ENCODE results near the gene PEAK1. TPM values are rescaled to one million over a fixed set of nuclear protein-coding genes. Genes with fewer than 3 reads are reported as not detected.

Gene PEAK1
- total and polyA plus RNA-seq, 7 experiments from 2014 or later: 1.2 to 31.0 (median 12.7) TPM

DNA sequence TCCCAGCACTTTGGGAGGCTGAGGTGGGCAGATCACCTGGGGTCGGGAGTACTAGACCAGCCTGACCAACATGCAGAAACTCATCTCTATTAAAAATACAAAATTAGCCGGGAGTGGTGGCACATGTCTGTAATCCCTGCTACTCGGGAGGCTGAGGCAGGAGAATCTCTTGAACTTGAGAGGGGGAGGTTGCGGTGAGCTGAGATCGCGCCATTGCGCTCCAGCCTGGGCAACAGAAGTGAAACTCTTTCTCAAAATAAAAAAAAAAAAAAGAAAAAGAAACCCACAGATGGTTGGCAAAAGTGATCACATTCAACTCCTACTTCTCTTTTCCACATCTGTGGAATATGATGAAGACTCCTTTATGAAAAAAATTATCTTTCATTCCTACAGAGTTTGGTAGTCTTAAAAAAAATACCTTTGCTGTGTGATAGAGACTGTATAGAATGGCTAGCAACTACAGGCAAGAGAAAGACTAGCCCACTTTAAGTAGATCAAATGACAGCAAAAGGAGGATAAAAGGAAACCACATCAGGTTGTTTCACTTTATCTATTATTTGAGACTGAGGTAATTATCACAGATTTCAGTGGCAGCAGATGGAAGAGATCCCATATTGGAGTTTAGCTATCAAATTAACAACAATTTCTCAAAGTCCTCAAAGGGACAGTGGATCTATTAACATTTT, 176.0 kb downstream of the PEAK1 start:
- no peak overlapping the region for H3K27ac Mint-ChIP-seq
- no peak for ATAC-seq
- no peak overlapping the region for H3K27ac ChIP-seq (ENCODE audit: low read depth, low read length)

DNA sequence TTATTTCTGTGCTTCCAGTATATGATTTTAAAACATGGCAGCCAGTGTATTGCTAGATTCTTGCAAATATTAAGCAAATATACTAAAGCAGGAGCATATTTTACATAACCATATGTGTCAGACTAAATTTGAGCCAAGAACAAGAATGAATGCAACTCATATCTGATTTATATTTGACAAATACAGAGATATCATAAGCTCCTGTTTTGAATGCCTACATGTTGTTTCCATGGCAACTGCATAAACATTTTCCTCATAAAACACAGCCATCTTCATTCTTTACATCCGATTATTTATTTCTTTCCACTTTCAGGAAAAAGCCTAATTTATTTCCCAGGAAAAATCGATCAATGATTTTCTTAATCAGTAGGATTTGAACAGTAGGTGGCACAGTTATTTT, 176.8 kb downstream of the PEAK1 start:
- Histone ChIP-seq H3K36me3 (ENCODE audit: control insufficient read depth in 2 of 3, insufficient read depth in 3 of 3, low read length in 3 of 3) (no peaks in the 10 kb centered on the region), H3K27ac (ENCODE audit: low read depth, low read length) (no peak overlapping the region), H3K27me3 (ENCODE audit: control insufficient read depth in 2 of 2, insufficient read depth in 2 of 2, low read length in 2 of 2) (no peaks in the 10 kb centered on the region), H3K4me3 (ENCODE audit: low read length) (no peak overlapping the region), H3K9me3 (ENCODE audit: control insufficient read depth in 2 of 3, low read length in 3 of 3) (no peaks in the 10 kb centered on the region), H3K4me1 (ENCODE audit: control insufficient read depth in 2 of 2, insufficient read depth in 2 of 2, low read length in 2 of 2) (no peaks in the 10 kb centered on the region)
- DNase-seq (no peak), ATAC-seq (no peak)
- Mint-ChIP-seq H3K9me3 (no peaks in the 10 kb centered on the region), H3K4me1 (peaks cover 0 to 6% (median 4%) of the 10 kb centered on the region in 7 donors), H3K27me3 (no peaks in the 10 kb centered on the region), H3K4me3 (no peak overlapping the region), H3K27ac (no peak overlapping the region), H3K36me3 (peaks cover 0 to 2% (median 0%) of the 10 kb centered on the region in 5 donors)
- CTCF ChIA-PET: interaction anchor here (0.7 kb wide), 1 partner anchor 99 kb away, joined by 3 read pairs; no protein-coding TSS in a partner anchor
- POLR2A ChIA-PET: no interaction called here
- intact Hi-C loops (cut with micrococcal nuclease): no loop called here

More for the DNA sequence above, 176.0 kb downstream of the PEAK1 start:
- no peaks in the 10 kb centered on the region for H3K27me3 Mint-ChIP-seq
- ChIA-PET CTCF (interaction anchor here (0.7 kb wide), 1 partner anchor 98 kb away, joined by 3 read pairs; no protein-coding TSS in a partner anchor), POLR2A (no interaction called here)
- no peaks in the 10 kb centered on the region for H3K9me3 Mint-ChIP-seq
- Histone ChIP-seq H3K9me3 (ENCODE audit: control insufficient read depth in 2 of 3, low read length in 3 of 3) (no peaks in the 10 kb centered on the region), H3K27me3 (ENCODE audit: control insufficient read depth in 2 of 2, insufficient read depth in 2 of 2, low read length in 2 of 2) (no peaks in the 10 kb centered on the region), H3K4me1 (ENCODE audit: control insufficient read depth in 2 of 2, insufficient read depth in 2 of 2, low read length in 2 of 2) (no peaks in the 10 kb centered on the region), H3K36me3 (ENCODE audit: control insufficient read depth in 2 of 3, insufficient read depth in 3 of 3, low read length in 3 of 3) (no peaks in the 10 kb centered on the region), H3K4me3 (ENCODE audit: low read length) (no peak overlapping the region)
- intact Hi-C loops (cut with micrococcal nuclease): no loop called here
- no peak overlapping the region for H3K4me3 Mint-ChIP-seq
- H3K36me3 Mint-ChIP-seq: peaks cover 0 to 2% (median 0%) of the 10 kb centered on the region in 5 donors
- DNase-seq: no peak
- peaks cover 0 to 6% (median 4%) of the 10 kb centered on the region in 7 donors for H3K4me1 Mint-ChIP-seq

DNA sequence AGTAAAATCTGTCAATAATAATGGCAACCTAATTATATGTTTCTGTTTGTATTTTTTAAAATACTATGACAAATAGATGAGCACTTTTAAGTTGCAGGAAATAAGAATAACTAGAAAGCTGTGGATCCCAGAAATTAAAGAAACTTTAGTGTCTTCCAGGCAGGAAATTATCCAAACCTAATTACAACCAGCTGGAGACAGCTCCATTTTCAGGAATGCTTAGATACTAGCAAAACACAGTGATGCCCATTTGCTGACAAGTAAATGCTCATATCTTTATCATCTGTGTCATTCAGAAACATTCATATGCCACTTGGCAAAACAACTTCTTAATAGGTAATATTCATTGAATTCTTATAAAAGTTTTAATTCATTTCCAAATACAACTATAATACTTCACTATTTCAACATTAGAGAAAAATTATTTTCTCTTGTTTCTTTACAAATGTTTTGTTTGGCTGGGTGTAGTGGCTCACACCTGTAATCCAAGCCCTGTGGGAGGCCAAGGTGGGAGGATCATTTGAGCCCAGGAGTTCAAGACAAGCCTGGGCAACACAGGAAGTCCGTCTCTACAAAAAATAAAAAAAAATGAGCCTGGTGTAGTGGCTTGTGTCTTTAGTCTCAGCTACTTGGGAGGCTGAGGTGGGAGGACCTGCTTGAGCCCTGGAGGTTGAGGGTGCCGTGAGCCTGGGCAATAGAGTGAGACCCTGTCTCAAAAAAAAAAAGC, 179.9 kb downstream of the PEAK1 start:
- Mint-ChIP-seq H3K27me3 (no peaks in the 10 kb centered on the region), H3K4me1 (peaks cover 0 to 6% (median 4%) of the 10 kb centered on the region in 7 donors), H3K36me3 (peaks cover 3 to 23% (median 12%) of the 10 kb centered on the region in 5 donors), H3K27ac (no peak overlapping the region), H3K9me3 (peaks cover 0 to 10% (median 2%) of the 10 kb centered on the region in 11 donors), H3K4me3 (no peak overlapping the region)
- H3K27me3 ChIP-seq (ENCODE audit: control insufficient read depth in 2 of 2, insufficient read depth in 2 of 2, low read length in 2 of 2): no peaks in the 10 kb centered on the region
- H3K27ac ChIP-seq (ENCODE audit: low read depth, low read length): no peak overlapping the region
- H3K4me3 ChIP-seq (ENCODE audit: low read length): no peak overlapping the region
- no peaks in the 10 kb centered on the region for H3K36me3 ChIP-seq (ENCODE audit: control insufficient read depth in 2 of 3, insufficient read depth in 3 of 3, low read length in 3 of 3)
- ChIA-PET CTCF (no interaction called here), POLR2A (no interaction called here)
- intact Hi-C loops (cut with micrococcal nuclease): no loop called here
- no peaks in the 10 kb centered on the region for H3K4me1 ChIP-seq (ENCODE audit: control insufficient read depth in 2 of 2, insufficient read depth in 2 of 2, low read length in 2 of 2)
- DNase-seq: no peak
- ATAC-seq: no peak
- H3K9me3 ChIP-seq (ENCODE audit: control insufficient read depth in 2 of 3, low read length in 3 of 3): no peaks in the 10 kb centered on the region

DNA sequence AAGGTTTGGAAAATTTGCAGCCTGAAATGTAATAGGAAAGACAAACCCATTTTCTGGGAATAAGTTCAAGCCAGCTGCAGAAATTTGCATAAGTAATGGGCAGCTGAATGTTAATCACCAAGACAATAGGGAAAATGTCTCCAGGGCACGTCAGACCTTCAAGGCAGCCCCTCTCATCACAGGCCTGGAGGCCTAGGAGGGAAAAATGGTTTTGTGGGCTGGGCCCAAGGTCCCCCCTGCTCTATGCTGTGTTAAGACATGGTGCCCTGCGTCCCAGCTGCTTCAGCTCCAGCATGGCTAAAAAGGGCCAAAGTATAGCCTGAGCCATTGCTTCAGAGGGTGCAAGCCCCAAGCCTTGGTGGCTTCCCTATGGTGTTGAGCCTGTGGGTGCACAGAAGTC, 184.3 kb downstream of the PEAK1 start:
- Mint-ChIP-seq H3K27me3 (no peaks in the 10 kb centered on the region), H3K36me3 (peaks cover 5 to 33% (median 14%) of the 10 kb centered on the region in 5 donors), H3K9me3 (peaks cover 0 to 11% (median 2%) of the 10 kb centered on the region in 11 donors), H3K27ac (no peak overlapping the region), H3K4me1 (peaks cover 0 to 11% (median 0%) of the 10 kb centered on the region in 7 donors), H3K4me3 (no peak overlapping the region)
- no peaks in the 10 kb centered on the region for H3K4me1 ChIP-seq (ENCODE audit: control insufficient read depth in 2 of 2, insufficient read depth in 2 of 2, low read length in 2 of 2)
- no peaks in the 10 kb centered on the region for H3K36me3 ChIP-seq (ENCODE audit: control insufficient read depth in 2 of 3, insufficient read depth in 3 of 3, low read length in 3 of 3)
- no peak for DNase-seq
- CTCF ChIA-PET: no interaction called here
- POLR2A ChIA-PET: no interaction called here
- no peaks in the 10 kb centered on the region for H3K9me3 ChIP-seq (ENCODE audit: control insufficient read depth in 2 of 3, low read length in 3 of 3)
- intact Hi-C loops (cut with micrococcal nuclease): no loop called here
- H3K27ac ChIP-seq (ENCODE audit: low read depth, low read length): no peak overlapping the region
- ATAC-seq: no peak
- no peak overlapping the region for H3K4me3 ChIP-seq (ENCODE audit: low read length)
- H3K27me3 ChIP-seq (ENCODE audit: control insufficient read depth in 2 of 2, insufficient read depth in 2 of 2, low read length in 2 of 2): no peaks in the 10 kb centered on the region

DNA sequence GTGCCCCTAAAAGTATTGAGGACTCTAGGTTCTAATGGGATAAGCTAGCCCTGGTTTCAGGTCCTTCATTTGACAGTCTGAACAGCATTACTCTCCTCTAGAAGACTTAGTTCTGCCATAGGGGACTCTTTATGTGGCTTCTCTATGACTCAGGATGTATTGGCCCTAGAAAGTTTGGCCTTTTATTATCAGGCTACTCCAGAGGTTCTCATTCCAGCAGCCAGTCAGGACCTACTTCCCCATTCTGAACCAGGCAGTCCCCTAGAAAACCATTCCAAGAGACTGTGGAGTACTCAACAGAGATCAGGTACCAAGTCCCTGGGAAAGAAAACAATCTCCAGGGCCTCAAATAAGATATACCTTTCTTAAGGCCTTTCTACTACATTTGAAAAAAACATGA, 191.1 kb downstream of the PEAK1 start:
- no peaks in the 10 kb centered on the region for H3K36me3 ChIP-seq (ENCODE audit: control insufficient read depth in 2 of 3, insufficient read depth in 3 of 3, low read length in 3 of 3)
- no peaks in the 10 kb centered on the region for H3K27me3 ChIP-seq (ENCODE audit: control insufficient read depth in 2 of 2, insufficient read depth in 2 of 2, low read length in 2 of 2)
- ATAC-seq: no peak
- H3K27ac Mint-ChIP-seq: no peak overlapping the region
- peaks cover 5 to 26% (median 21%) of the 10 kb centered on the region in 7 donors for H3K4me1 Mint-ChIP-seq
- intact Hi-C loops (cut with micrococcal nuclease): no loop called here
- H3K4me3 Mint-ChIP-seq: no peak overlapping the region
- no peak for DNase-seq
- H3K4me3 ChIP-seq (ENCODE audit: low read length): no peak overlapping the region
- ChIA-PET POLR2A (no interaction called here), CTCF (no interaction called here)
- no peaks in the 10 kb centered on the region for H3K27me3 Mint-ChIP-seq
- H3K4me1 ChIP-seq (ENCODE audit: control insufficient read depth in 2 of 2, insufficient read depth in 2 of 2, low read length in 2 of 2): peaks cover 0 to 11% of the 10 kb centered on the region in 2 donors
- no peak overlapping the region for H3K27ac ChIP-seq (ENCODE audit: low read depth, low read length)
- peaks cover 0 to 12% (median 0%) of the 10 kb centered on the region in 5 donors for H3K36me3 Mint-ChIP-seq
- H3K9me3 ChIP-seq (ENCODE audit: control insufficient read depth in 2 of 3, low read length in 3 of 3): no peaks in the 10 kb centered on the region
- no peaks in the 10 kb centered on the region for H3K9me3 Mint-ChIP-seq

DNA sequence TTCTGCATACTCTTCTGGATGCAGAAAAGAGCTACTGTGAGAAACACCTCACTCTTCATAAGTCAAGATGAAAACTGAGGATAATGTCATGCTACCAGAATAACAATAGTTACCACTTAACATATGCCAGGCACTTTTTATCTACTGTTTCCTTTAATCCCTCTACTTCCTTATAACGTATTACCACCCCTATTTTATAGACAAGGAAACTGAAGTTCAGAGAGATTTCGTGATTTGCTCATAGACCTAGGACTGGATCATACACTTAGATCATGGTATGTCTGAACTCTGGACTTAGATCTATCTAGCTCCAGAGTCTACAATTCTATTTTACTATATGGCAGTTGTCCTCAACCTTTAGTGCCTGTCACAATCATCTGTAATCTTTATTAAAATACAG, 193.3 kb downstream of the PEAK1 start:
- Histone ChIP-seq H3K4me1 (ENCODE audit: control insufficient read depth in 2 of 2, insufficient read depth in 2 of 2, low read length in 2 of 2) (peaks cover 0 to 11% of the 10 kb centered on the region in 2 donors), H3K36me3 (ENCODE audit: control insufficient read depth in 2 of 3, insufficient read depth in 3 of 3, low read length in 3 of 3) (no peaks in the 10 kb centered on the region), H3K27me3 (ENCODE audit: control insufficient read depth in 2 of 2, insufficient read depth in 2 of 2, low read length in 2 of 2) (no peaks in the 10 kb centered on the region), H3K27ac (ENCODE audit: low read depth, low read length) (no peak overlapping the region), H3K4me3 (ENCODE audit: low read length) (no peak overlapping the region), H3K9me3 (ENCODE audit: control insufficient read depth in 2 of 3, low read length in 3 of 3) (no peaks in the 10 kb centered on the region)
- Mint-ChIP-seq H3K36me3 (peaks cover 0 to 3% (median 0%) of the 10 kb centered on the region in 5 donors), H3K27ac (no peak overlapping the region), H3K9me3 (no peaks in the 10 kb centered on the region), H3K4me3 (no peak overlapping the region), H3K4me1 (peaks cover 5 to 22% (median 17%) of the 10 kb centered on the region in 7 donors), H3K27me3 (peaks cover 0 to 3% (median 0%) of the 10 kb centered on the region in 5 donors)
- ChIA-PET POLR2A (no interaction called here), CTCF (no interaction called here)
- intact Hi-C loops (cut with micrococcal nuclease): no loop called here
- DNase-seq: no peak
- no peak for ATAC-seq
